HCT116 (cell line): ENCODE data around the gene TMTC2.

Source experiments
- CEBPB ChIP-seq: IDR thresholded peaks from 2 replicates; pipeline ENCODE4 v1.6.1; 2012; ENCODE audit warnings: low read depth
- JUND ChIP-seq: IDR thresholded peaks from 2 replicates; pipeline ENCODE4 v1.6.1; 2012
- POLR2AphosphoS5 ChIP-seq: IDR thresholded peaks from 2 replicates; pipeline ENCODE4 v1.6.1; 2011; ENCODE audit warnings: mild to moderate bottlenecking, low read depth, low read length, moderate library complexity
- SIN3A ChIP-seq: IDR thresholded peaks from 2 replicates; pipeline ENCODE4 v1.6.1; 2012; ENCODE audit warnings: low read depth
- TCF7L2 ChIP-seq: IDR thresholded peaks from 2 replicates; pipeline ENCODE4 v1.7.0; 2011; ENCODE audit warnings: borderline replicate concordance, inconsistent platforms; ENCODE audit not compliant: insufficient read depth, insufficient read length; ENCODE audit errors: extremely low read depth
- YY1 ChIP-seq: IDR thresholded peaks from 2 replicates; pipeline ENCODE4 v1.6.1; 2011; ENCODE audit warnings: low read length, low read depth, moderate library complexity, mild to moderate bottlenecking; ENCODE audit not compliant: insufficient replicate concordance; ENCODE audit errors: extremely low read depth
- TF ChIP-seq, protein P1 (sequence below): IDR thresholded peaks from 2 replicates; pipeline ENCODE4 v1.6.1; 2012; ENCODE audit warnings: low read depth
- TF ChIP-seq, protein P2 (sequence below), 3 experiments: fragments of 200-600 bp in 1 of 3; sonication (generic) in 1 of 3; IDR thresholded peaks in 2 of 3; conservative IDR thresholded peaks in 1 of 3; 2 replicates each; pipeline ENCODE4 v1.5.1; 2012 to 2017; ENCODE audit warnings: low read depth in 2 of 3, low read length in 2 of 3, antibody characterized with exemption in 1 of 3, borderline replicate concordance in 1 of 3, control low read depth in 1 of 3, mild to moderate bottlenecking in 1 of 3, mixed read lengths in 1 of 3, mixed run types in 1 of 3, moderate library complexity in 1 of 3; ENCODE audit not compliant: insufficient read depth in 1 of 3

GRCh38 chr12:83128540-83128939 is 441.8 kb downstream of the TMTC2 start:
- TF ChIP-seq POLR2AphosphoS5 (no peak), SIN3A (no peak), CEBPB (no peak), JUND (no peak), YY1 (no peak), TCF7L2 (no peak)
- TF ChIP-seq, protein P1, sequence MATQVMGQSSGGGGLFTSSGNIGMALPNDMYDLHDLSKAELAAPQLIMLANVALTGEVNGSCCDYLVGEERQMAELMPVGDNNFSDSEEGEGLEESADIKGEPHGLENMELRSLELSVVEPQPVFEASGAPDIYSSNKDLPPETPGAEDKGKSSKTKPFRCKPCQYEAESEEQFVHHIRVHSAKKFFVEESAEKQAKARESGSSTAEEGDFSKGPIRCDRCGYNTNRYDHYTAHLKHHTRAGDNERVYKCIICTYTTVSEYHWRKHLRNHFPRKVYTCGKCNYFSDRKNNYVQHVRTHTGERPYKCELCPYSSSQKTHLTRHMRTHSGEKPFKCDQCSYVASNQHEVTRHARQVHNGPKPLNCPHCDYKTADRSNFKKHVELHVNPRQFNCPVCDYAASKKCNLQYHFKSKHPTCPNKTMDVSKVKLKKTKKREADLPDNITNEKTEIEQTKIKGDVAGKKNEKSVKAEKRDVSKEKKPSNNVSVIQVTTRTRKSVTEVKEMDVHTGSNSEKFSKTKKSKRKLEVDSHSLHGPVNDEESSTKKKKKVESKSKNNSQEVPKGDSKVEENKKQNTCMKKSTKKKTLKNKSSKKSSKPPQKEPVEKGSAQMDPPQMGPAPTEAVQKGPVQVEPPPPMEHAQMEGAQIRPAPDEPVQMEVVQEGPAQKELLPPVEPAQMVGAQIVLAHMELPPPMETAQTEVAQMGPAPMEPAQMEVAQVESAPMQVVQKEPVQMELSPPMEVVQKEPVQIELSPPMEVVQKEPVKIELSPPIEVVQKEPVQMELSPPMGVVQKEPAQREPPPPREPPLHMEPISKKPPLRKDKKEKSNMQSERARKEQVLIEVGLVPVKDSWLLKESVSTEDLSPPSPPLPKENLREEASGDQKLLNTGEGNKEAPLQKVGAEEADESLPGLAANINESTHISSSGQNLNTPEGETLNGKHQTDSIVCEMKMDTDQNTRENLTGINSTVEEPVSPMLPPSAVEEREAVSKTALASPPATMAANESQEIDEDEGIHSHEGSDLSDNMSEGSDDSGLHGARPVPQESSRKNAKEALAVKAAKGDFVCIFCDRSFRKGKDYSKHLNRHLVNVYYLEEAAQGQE = no peak
- TF ChIP-seq, protein P2, sequence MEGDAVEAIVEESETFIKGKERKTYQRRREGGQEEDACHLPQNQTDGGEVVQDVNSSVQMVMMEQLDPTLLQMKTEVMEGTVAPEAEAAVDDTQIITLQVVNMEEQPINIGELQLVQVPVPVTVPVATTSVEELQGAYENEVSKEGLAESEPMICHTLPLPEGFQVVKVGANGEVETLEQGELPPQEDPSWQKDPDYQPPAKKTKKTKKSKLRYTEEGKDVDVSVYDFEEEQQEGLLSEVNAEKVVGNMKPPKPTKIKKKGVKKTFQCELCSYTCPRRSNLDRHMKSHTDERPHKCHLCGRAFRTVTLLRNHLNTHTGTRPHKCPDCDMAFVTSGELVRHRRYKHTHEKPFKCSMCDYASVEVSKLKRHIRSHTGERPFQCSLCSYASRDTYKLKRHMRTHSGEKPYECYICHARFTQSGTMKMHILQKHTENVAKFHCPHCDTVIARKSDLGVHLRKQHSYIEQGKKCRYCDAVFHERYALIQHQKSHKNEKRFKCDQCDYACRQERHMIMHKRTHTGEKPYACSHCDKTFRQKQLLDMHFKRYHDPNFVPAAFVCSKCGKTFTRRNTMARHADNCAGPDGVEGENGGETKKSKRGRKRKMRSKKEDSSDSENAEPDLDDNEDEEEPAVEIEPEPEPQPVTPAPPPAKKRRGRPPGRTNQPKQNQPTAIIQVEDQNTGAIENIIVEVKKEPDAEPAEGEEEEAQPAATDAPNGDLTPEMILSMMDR (IDR thresholded peaks at IDR 0.05 in 2 of 3, conservative IDR thresholded peaks at IDR 0.05 in 1 of 3; ENCODE audit: borderline replicate concordance in 1 of 3, insufficient read depth in 1 of 3, low read depth in 2 of 3, low read length in 2 of 3) = no peak
